A549 (cell line): Measurements from ENCODE around the gene FMO5.

Experiments used
- CBX8 ChIP-seq: fragments of 200-600 bp; sonication (generic); IDR thresholded peaks from 2 replicates; pipeline ENCODE4 v1.6.1; 2016
- CTCF ChIP-seq: fragments of >200 bp; sonication (Bioruptor Twin); formaldehyde crosslinking; IDR thresholded peaks from 3 replicates; pipeline ENCODE4 v1.5.1; 2016
- HOXB5 ChIP-seq: fragments of 250-450 bp; sonication (Bioruptor Pico); IDR thresholded peaks from 2 replicates; pipeline ENCODE4 v1.5.0; 2020; ENCODE audit warnings: mild to moderate bottlenecking, moderate library complexity
- NR3C1 ChIP-seq: fragments of >200 bp; sonication (Bioruptor Twin); formaldehyde crosslinking; IDR thresholded peaks from 3 replicates; pipeline ENCODE4 v1.6.1; 2017
- POLR2A ChIP-seq: IDR thresholded peaks from 2 replicates; pipeline ENCODE4 v1.6.1; 2012; ENCODE audit warnings: mild to moderate bottlenecking, low read length
- RNF2 ChIP-seq: fragments of 200-600 bp; sonication (generic); IDR thresholded peaks from 2 replicates; pipeline ENCODE4 v1.6.1; 2016; ENCODE audit warnings: low read depth, mild to moderate bottlenecking, antibody characterized with exemption, moderate library complexity, borderline replicate concordance

GRCh38 chr1:147238053-147238902 is 13.1 kb upstream of the FMO5 start:
- no peak for TF ChIP-seq CTCF
- TF ChIP-seq RNF2: no peak
- no peak for TF ChIP-seq HOXB5 (CRISPR knock-in tag)
- no peak for TF ChIP-seq CBX8
- no peak for TF ChIP-seq NR3C1
- TF ChIP-seq POLR2A: no peak
